Measurements from ENCODE around the gene THAP4. TPM values are rescaled to one million over a fixed set of nuclear protein-coding genes. Genes with fewer than 3 reads are reported as not detected.
A peak's percentile ranks its signal among the peaks of the same experiment; 100 is the strongest.
"Not testable (repeated sequence)": the region's sequence is repeated elsewhere in the genome, so short reads cannot be mapped to it uniquely, and the experiment has no call there.

THAP4 gene
- total RNA-seq, 1 experiment from 2014 or later: 33.5 TPM

- no peak for DNase-seq (ENCODE audit: low read depth)
Measured at GRCh38 chr2:241586564-241587264, 50.2 kb downstream of the THAP4 start.

GRCh38 chr2:241584436-241584835, 52.5 kb downstream of the THAP4 start:
- peak; percentile 41 for DNase-seq (ENCODE audit: low read depth)

GRCh38 chr2:241582806-241583205, 54.2 kb downstream of the THAP4 start:
- DNase-seq (ENCODE audit: low read depth): no peak

GRCh38 chr2:241582328-241582727, 54.6 kb downstream of the THAP4 start:
- no peak for DNase-seq (ENCODE audit: low read depth)

GRCh38 chr2:241579281-241579680, 57.7 kb downstream of the THAP4 start:
- no peak for DNase-seq (ENCODE audit: low read depth)

GRCh38 chr2:241577413-241578122, 59.4 kb downstream of the THAP4 start:
- no peak for DNase-seq (ENCODE audit: low read depth)

- no peak for DNase-seq (ENCODE audit: low read depth)
Measured at GRCh38 chr2:241576293-241576654, 60.7 kb downstream of the THAP4 start.

- no peak for DNase-seq (ENCODE audit: low read depth)
Measured at GRCh38 chr2:241575624-241576292, 61.2 kb downstream of the THAP4 start.

- no peak for DNase-seq (ENCODE audit: low read depth)
Measured at GRCh38 chr2:241574911-241575623, 61.9 kb downstream of the THAP4 start.

GRCh38 chr2:241573741-241574140, 63.2 kb downstream of the THAP4 start:
- no peak for DNase-seq (ENCODE audit: low read depth)

- not testable (repeated sequence) for DNase-seq (ENCODE audit: low read depth)
Measured at GRCh38 chr2:241572915-241573651, 63.9 kb downstream of the THAP4 start.

GRCh38 chr2:241571821-241572620, 64.9 kb downstream of the THAP4 start:
- peak; percentile 36 for DNase-seq (ENCODE audit: low read depth)

GRCh38 chr2:241570961-241571581, 65.9 kb downstream of the THAP4 start:
- no peak for DNase-seq (ENCODE audit: low read depth)

- no peak for DNase-seq (ENCODE audit: low read depth)
Measured at GRCh38 chr2:241569831-241570281, 67.1 kb downstream of the THAP4 start.

GRCh38 chr2:241568726-241569125, 68.2 kb downstream of the THAP4 start:
- DNase-seq (ENCODE audit: low read depth): no peak

- DNase-seq (ENCODE audit: low read depth): no peak
Measured at GRCh38 chr2:241567776-241568175, 69.2 kb downstream of the THAP4 start.

- DNase-seq (ENCODE audit: low read depth): not testable (repeated sequence)
Measured at GRCh38 chr2:241567266-241567665, 69.7 kb downstream of the THAP4 start.

- DNase-seq (ENCODE audit: low read depth): no peak
Measured at GRCh38 chr2:241566468-241566867, 70.5 kb downstream of the THAP4 start.

GRCh38 chr2:241566021-241566420, 70.9 kb downstream of the THAP4 start:
- DNase-seq (ENCODE audit: low read depth): not testable (repeated sequence)

- no peak for DNase-seq (ENCODE audit: low read depth)
Measured at GRCh38 chr2:241565411-241565810, 71.5 kb downstream of the THAP4 start.

All from RPMI7951 (cell line).